GM19463 (cell line): ENCODE results near the gene DUOX2.
"Not testable (repeated sequence)": the region's sequence is repeated elsewhere in the genome, so short reads cannot be mapped to it uniquely, and the experiment has no call there.

Source experiments
- ATAC-seq: cut with Tn5 transposase; IDR thresholded peaks from one replicate; pipeline ENCODE4 v1.9.1; 2021; ENCODE audit warnings: mild to moderate bottlenecking, moderate library complexity; ENCODE audit not compliant: unreplicated experiment

The DUOX2 gene

GRCh38 chr15:45139770-45140169, 25.8 kb upstream of the DUOX2 start:
- no peak for ATAC-seq

GRCh38 chr15:45138814-45139765, 25.1 kb upstream of the DUOX2 start:
- no peak for ATAC-seq

DNA sequence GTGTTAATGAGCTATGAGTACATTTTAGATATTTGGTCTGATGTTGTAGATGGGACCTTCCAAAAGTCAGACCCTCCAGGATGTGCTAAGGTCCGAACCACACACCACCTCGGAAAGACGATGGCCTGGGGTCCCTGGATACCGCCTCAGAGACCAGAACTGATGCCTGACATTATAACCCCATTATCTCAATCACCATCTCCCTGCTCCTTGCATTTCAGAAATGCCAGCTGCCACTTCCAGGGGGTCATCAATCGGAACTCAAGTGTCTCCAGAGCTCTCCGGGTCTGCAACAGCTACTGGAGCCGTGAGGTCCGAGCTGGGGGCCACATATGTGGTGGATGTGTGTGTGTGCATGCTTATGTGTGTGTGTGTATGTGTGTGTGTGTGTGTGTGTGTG, 23.7 kb upstream of the DUOX2 start:
- no peak for ATAC-seq

GRCh38 chr15:45136378-45136764, 22.4 kb upstream of the DUOX2 start:
- no peak for ATAC-seq

DNA sequence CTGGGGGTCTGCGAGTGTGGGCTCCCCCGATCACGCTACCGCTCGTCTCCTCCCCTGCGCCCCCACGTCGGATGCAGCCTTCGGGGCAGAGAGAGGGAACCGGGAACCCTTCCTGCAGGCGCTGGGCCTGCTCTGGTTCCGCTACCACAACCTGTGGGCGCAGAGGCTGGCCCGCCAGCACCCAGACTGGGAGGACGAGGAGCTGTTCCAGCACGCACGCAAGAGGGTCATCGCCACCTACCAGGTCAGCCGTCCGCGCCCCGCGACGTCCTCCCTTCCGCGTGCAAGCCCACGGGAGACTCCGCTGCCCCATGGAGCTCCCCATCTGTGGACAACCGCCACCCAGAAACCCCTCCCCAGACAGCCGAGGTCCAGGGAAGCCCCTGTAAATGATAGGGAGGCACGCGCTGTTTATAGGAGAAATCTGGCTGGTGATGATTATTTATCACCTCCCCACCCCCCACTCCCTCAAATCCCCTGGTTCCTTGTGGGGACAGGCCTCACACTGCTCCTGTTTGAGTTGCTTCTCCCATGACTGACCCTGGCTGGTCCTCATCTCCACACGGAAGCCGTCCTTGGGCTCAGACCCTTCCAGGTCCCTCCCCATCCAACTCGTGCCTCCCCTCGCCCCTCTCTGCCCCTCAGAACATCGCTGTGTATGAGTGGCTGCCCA, 21.9 kb upstream of the DUOX2 start:
- not testable (repeated sequence) for ATAC-seq

DNA sequence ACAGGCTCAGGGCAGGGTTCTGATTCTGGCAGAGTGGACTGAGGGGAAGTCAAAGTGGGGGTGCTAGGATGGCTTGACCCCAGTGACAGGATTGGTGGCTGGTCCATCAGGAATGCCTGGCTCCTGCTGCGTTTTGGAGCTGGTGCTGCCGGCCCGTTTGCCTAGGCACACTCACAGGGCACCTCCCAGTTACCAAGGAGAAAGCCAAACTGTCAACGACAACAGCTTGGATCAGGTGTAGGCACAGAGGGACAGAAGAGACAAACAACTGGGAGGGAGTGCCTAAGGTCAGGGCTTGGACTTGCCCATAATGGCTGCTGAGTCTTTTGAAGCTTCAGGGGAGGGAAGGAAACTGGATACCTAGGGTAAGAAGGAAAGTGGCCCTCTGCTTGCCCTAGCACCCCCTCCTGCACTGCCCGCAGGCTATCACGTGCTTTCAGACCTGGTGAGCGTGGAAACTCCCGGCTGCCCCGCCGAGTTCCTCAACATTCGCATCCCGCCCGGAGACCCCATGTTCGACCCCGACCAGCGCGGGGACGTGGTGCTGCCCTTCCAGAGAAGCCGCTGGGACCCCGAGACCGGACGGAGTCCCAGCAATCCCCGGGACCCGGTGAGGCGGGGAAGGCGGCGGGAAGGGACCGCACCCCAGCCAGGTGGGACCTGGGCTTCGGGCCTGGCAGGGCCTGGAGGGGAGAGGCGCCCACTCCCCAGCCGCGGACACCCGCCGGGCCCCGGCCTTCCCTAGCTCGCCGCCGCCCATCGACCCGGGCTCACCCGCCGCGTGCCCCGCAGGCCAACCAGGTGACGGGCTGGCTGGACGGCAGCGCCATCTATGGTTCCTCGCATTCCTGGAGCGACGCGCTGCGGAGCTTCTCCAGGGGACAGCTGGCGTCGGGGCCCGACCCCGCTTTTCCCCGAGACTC, 21.0 kb upstream of the DUOX2 start:
- ATAC-seq: no peak

GRCh38 chr15:45134046-45134445, 20.1 kb upstream of the DUOX2 start:
- no peak for ATAC-seq

DNA sequence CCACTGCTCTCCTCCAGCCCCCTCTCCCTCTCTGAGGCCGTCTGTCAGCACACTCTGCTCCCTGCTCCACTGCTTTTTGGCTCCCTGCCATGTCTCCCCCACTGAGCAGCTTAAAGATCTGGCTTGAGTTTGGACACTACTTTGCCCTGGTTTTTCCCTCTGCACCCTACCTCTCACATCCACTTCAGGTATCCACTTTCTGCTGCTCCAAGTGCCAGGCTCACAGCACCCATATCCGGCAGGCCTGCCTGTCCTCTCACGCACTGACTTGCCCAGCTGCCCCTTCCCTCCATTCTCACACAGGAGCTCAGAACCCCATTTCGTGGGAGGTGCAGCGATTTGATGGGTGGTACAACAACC, 19.6 kb upstream of the DUOX2 start:
- no peak for ATAC-seq

DNA sequence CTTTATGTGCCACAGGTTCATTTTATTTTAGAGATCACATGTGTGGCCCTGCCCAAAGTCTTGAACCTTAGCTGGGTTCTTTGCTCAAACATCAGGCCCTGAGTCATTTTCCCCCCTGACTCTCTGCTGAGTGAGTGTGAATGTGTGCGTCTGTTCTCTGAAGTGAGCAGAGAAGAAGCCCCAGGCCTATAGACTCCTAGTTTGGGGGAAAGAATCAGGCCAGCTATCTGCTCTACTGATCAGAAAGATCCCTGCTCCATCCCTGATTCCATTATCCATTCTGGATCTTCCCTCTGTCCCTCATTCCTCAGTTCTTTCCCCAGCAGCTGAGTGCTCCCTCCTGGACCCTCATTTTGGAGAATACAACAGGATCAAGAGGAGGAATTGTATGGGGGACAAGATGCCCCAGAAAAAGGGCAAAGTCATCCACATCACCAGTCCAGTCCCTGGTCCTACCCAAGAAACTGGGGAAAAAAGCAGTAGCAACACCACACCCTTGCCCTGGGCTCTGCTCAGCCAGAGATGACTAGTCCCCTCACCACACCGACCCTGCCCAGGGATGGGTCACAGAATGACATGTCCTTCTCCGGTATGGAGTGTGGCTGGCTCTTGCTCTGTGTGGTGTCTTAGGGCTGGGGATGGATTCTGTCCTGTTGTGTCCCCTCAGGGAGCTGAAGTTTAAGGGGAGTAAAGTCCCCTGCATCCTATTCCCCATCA, 19.0 kb upstream of the DUOX2 start:
- ATAC-seq: no peak

- ATAC-seq: no peak
Measured at GRCh38 chr15:45131510-45131909, 17.5 kb upstream of the DUOX2 start.

- ATAC-seq: no peak
Measured at GRCh38 chr15:45130291-45131000, 16.5 kb upstream of the DUOX2 start.

GRCh38 chr15:45129651-45130129, 15.7 kb upstream of the DUOX2 start, which contains the start of the genes DUOX1 and DUOXA1:
TSS of gene DUOX1 (plus strand) at chr15:45129994. CDS start at chr15:45131967, 1,973 bp downstream.
TSS of gene DUOXA1 (minus strand) at chr15:45129879. CDS start at chr15:45123014, 6,865 bp downstream.
- no peak for ATAC-seq

DNA sequence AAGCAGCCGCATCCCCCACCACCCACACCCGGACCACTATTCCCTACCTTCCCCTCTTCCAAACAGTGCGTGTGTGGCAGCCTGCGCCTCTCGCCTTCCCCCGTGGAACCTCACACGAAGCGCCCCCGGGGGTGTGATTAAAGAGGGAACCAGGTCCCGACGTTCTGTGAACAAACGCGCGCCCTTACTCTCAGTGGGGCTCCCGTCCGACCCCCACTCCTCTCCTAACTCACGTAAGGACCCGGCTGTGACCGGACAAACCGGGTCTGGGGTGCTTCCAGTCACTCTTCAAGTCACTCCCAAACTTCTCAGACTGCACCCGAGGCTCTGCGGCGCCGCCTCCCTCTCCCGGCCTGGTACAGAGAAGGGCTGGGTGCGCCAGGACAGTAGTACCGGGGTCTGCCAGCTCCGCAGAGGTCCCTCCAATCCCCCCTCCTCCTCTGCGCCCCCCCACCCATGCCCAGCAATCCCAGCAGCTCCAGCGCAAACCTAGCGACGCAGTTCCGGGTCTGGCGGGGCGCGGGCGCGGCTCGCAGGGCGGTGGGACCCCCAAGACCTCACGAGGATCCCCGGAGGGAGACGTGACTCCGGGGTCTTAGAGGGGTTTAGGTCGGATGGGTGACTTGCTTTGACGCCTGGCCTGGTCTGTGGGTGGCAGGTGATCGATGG, 15.1 kb upstream of the DUOX2 start:
- ATAC-seq: no peak

DNA sequence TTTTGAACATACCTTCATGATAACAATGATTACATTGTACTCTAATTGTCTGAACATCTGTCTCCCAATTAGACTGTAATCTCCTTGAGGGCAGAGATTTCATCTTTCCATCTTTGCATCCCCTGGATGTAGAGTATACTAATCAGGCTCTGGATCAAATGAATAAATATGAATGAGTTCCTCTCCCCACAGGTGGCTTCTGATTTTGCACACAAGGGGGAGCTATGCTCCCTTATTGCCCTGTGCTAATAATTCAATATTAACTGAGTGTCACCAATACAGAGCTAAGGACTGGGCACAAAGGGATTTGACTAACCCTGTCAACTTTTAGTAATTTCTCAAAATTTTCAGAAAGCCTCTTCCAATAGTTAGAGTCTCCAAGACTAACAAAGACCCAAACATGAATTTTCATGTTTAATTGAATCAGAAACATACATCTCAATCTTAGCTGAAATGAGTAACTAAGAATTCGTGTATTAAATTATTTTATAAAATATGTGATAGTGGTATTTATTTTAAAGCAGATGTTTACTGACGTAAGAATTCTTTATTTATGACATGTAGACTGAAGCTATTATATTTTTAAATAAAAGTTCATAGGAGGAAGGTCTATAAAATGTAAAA, 12.7 kb upstream of the DUOX2 start:
- ATAC-seq: no peak

- ATAC-seq: no peak
Measured at GRCh38 chr15:45123397-45123796, 9.4 kb upstream of the DUOX2 start.

DNA sequence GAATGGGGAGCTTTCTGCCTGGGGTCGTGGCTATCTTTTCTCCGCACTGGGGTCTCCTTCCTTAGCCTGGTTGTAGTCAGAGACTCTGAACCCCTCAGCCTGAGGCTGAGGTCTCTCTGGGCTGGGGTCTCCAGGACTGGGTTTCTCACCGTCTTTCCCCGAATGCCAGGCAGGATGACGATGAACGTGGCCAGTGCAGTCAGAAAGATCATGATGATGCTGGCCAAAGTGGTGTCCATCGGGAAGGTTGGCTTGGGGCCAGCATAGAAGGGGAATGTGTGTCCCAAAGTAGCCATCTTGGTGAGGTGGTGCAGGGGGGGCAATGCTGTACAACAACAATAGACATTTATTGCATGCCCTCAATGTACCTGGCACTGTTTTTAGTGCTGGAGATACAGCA, 8.7 kb upstream of the DUOX2 start:
- no peak for ATAC-seq

GRCh38 chr15:45121706-45122417, 7.9 kb upstream of the DUOX2 start:
- ATAC-seq: no peak

DNA sequence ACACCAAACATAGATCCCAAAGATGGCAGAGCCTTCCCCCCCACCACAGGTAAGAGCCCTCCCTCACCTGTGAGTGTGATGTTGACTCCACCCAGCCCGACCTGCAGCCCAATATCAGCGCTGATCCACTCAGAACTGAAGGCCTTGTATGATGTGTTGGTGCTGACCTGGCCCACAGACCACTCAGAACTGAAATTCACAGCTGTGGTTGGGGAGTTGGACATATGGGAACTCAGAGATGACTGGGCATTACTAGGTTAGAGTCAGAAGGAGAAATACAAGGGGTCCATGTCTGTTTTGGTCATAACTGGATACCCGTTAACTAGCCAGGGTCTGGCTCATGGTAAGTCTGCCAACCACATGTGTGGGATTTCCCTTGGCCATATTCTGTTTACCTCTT, 7.0 kb upstream of the DUOX2 start:
- no peak for ATAC-seq
